Calu3 (cell line): ENCODE measurements around the gene ARHGEF28. TPM values are rescaled to one million over a fixed set of nuclear protein-coding genes. Genes with fewer than 3 reads are reported as not detected.

Source experiments
- BruUV-seq: library from RNA; stranded (reverse); fragments of 400-500 nt; replicated peaks from 2 replicates; lab custom pipeline; 2021; lab: Mats Ljungman, UMichigan
- CTCF ChIA-PET: fragments of 300-600 bp; sonication (Branson Sonifier 250); formaldehyde crosslinking; loops from one replicate; lab custom pipeline; 2022; ENCODE audit warnings: antibody characterized with exemption; lab: Charles Lee
- DNase-seq: peaks from one replicate; pipeline ENCODE4 v3.0.0; 2022
- H3K27ac Mint-ChIP-seq: one replicate; pipeline ENCODE4 v1.8.0; 2022; ENCODE audit warnings: mixed read lengths; ENCODE audit not compliant: unreplicated experiment
- H3K27me3 Mint-ChIP-seq: one replicate; pipeline ENCODE4 v1.8.0; 2022; ENCODE audit warnings: mixed read lengths; ENCODE audit not compliant: unreplicated experiment
- H3K36me3 Mint-ChIP-seq: one replicate; pipeline ENCODE4 v1.8.0; 2022; ENCODE audit warnings: mild to moderate bottlenecking, moderate library complexity, mixed read lengths; ENCODE audit not compliant: insufficient read depth, unreplicated experiment
- H3K4me1 Mint-ChIP-seq: one replicate; pipeline ENCODE4 v1.8.0; 2022; ENCODE audit warnings: mild to moderate bottlenecking, low read depth, mixed read lengths; ENCODE audit not compliant: unreplicated experiment
- H3K4me3 Mint-ChIP-seq: one replicate; pipeline ENCODE4 v1.8.0; 2022; ENCODE audit warnings: mild to moderate bottlenecking, low read depth, moderate library complexity, mixed read lengths; ENCODE audit not compliant: unreplicated experiment
- H3K9me3 Mint-ChIP-seq: one replicate; pipeline ENCODE4 v1.8.0; 2022; ENCODE audit warnings: low read depth, mixed read lengths; ENCODE audit not compliant: unreplicated experiment
- intact Hi-C: fragments of 100-400 bp; cut with micrococcal nuclease; formaldehyde crosslinking; loops from one replicate; pipeline ENCODE4 v1.10.0; 2022; ENCODE audit not compliant: unreplicated experiment
- total RNA-seq: library from RNA; stranded (reverse); gene quantifications from 2 replicates; pipeline ENCODE4 v1.2.3, GENCODE V29; 2022
- TF ChIP-seq, protein P1 (sequence below): fragments of 200-600 bp; IDR thresholded peaks from one replicate; pipeline ENCODE4 v1.8.0; 2022; ENCODE audit warnings: antibody characterized with exemption; ENCODE audit not compliant: unreplicated experiment

Gene ARHGEF28
- total RNA-seq, 1 experiment from 2014 or later: 92.0 TPM

DNA sequence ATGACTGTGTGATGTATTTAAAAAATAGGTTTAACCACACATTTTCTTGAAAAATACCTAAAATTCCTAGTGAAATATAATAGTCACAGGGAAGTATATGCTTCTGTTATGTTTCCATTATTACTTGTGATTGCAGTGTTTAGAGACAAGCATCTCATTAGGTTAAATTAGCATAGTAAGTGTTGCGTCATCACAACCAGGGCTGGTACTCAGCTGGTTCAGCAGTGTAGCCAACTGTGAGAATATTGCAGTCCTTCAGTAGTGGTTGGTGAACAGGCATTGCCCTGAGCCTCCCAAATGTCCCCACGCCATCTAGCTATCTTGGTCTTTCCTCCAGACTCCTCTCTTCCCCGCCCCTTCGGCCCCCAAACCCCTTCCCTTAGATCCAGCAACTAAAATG, 261.7 kb downstream of the ARHGEF28 start:
- Mint-ChIP-seq H3K27me3 (no peaks in the 10 kb centered on the region), H3K27ac (no peak overlapping the region), H3K9me3 (no peaks in the 10 kb centered on the region), H3K36me3 (peaks cover 62% of the 10 kb centered on the region), H3K4me1 (no peaks in the 10 kb centered on the region), H3K4me3 (no peak overlapping the region)
- no TSS peak for BruUV-seq
- CTCF ChIA-PET: no interaction called here
- intact Hi-C loops: no loop called here
- TF ChIP-seq, protein P1, sequence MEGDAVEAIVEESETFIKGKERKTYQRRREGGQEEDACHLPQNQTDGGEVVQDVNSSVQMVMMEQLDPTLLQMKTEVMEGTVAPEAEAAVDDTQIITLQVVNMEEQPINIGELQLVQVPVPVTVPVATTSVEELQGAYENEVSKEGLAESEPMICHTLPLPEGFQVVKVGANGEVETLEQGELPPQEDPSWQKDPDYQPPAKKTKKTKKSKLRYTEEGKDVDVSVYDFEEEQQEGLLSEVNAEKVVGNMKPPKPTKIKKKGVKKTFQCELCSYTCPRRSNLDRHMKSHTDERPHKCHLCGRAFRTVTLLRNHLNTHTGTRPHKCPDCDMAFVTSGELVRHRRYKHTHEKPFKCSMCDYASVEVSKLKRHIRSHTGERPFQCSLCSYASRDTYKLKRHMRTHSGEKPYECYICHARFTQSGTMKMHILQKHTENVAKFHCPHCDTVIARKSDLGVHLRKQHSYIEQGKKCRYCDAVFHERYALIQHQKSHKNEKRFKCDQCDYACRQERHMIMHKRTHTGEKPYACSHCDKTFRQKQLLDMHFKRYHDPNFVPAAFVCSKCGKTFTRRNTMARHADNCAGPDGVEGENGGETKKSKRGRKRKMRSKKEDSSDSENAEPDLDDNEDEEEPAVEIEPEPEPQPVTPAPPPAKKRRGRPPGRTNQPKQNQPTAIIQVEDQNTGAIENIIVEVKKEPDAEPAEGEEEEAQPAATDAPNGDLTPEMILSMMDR: no peak
- no peak for DNase-seq

DNA sequence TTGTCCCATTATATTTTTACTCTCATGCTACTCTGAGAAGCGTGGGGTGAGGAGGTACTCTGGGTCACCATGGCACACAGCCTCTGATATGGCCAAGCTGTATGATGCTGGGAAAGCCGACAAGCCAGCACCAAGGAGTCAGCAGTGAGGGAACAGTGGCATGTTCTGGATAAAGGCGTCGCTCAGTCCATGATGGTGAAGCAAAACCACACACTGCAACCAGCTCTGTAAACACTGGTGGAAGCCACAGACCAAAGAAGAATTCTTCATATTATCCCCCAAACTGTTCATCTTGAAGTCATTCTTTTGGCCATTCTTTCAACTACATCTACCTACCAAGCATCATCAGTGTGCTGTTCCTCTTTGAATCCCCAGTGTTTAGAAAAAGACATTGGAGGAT, 264.6 kb downstream of the ARHGEF28 start:
- DNase-seq: no peak
- H3K4me1 Mint-ChIP-seq: no peaks in the 10 kb centered on the region
- H3K4me3 Mint-ChIP-seq: no peak overlapping the region
- TF ChIP-seq, protein P1: no peak
- no peaks in the 10 kb centered on the region for H3K9me3 Mint-ChIP-seq
- peaks cover 69% of the 10 kb centered on the region for H3K36me3 Mint-ChIP-seq
- no peak overlapping the region for H3K27ac Mint-ChIP-seq
- no peaks in the 10 kb centered on the region for H3K27me3 Mint-ChIP-seq
- CTCF ChIA-PET: no interaction called here
- BruUV-seq: no TSS peak
- intact Hi-C loops: no loop called here

DNA sequence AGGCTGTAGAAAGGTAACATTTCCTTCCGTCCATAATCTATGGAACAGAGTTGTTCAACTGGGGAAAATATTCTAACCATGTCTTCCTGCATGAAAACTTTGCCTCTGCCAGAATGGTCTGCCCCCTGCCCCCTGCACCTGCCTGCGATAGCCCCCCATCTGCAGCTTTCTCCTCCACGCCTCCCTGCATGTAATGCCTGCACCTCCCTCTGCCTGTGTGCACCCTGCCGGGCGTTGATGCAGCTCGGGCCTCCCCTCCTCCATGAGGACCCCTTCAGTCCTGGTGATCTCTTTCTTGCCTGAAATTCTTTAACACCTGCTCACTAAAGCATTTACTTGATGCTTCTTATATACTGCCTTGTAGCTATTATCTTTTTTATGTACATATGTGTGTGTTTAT, 266.2 kb downstream of the ARHGEF28 start:
- no peak for DNase-seq
- CTCF ChIA-PET: no interaction called here
- H3K36me3 Mint-ChIP-seq: peaks cover 67% of the 10 kb centered on the region
- intact Hi-C loops: no loop called here
- no peaks in the 10 kb centered on the region for H3K27me3 Mint-ChIP-seq
- no peaks in the 10 kb centered on the region for H3K9me3 Mint-ChIP-seq
- no peaks in the 10 kb centered on the region for H3K4me1 Mint-ChIP-seq
- no peak overlapping the region for H3K4me3 Mint-ChIP-seq
- TF ChIP-seq, protein P1: no peak
- no TSS peak for BruUV-seq
- H3K27ac Mint-ChIP-seq: peak overlapping the region; percentile 45

DNA sequence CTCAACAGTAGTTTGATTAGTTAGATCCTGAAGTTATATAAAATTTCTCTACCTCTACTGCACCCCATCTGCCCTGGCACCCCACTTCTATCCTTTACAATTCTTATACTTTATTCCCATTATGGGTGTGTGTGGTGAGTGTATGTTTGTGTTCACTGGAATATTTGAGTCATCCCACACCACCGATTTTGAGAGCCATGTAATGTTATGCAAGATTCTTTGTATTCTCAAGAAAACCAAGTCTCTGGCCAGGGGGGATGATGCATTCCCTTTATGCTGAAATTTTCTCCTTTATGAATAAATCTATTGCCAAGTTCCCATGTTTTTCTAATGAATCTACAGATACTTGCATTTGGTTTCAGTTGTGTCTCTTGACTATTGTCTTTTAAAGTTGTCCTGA, 266.8 kb downstream of the ARHGEF28 start:
- TF ChIP-seq, protein P1: no peak
- CTCF ChIA-PET: no interaction called here
- Mint-ChIP-seq H3K4me3 (no peak overlapping the region), H3K27me3 (no peaks in the 10 kb centered on the region), H3K27ac (peak overlapping the region; percentile 45), H3K9me3 (no peaks in the 10 kb centered on the region), H3K36me3 (peaks cover 66% of the 10 kb centered on the region), H3K4me1 (no peaks in the 10 kb centered on the region)
- intact Hi-C loops: no loop called here
- DNase-seq: no peak
- BruUV-seq: no TSS peak
